ENCODE measurements around the gene IL19. TPM values are rescaled to one million over a fixed set of nuclear protein-coding genes. Genes with fewer than 3 reads are reported as not detected.
A peak's percentile ranks its signal among the peaks of the same experiment; 100 is the strongest.

Gene IL19
- total and polyA plus RNA-seq, 9 of the 15 experiments (the other 6 are each of a cell fraction or from before 2014, with no cell fraction given): not detected

GRCh38 chr1:206738370-206739366 is 31.9 kb upstream of the IL19 start (continued):
- TF ChIP-seq EP400 (IDR thresholded peaks at IDR 0.05) (no peak), CBX8 (IDR thresholded peaks at IDR 0.05; ENCODE audit: borderline replicate concordance, extremely low read depth, low read depth, low read length, poor library complexity, severe bottlenecking) (no peak), PKNOX1 (IDR thresholded peaks at IDR 0.05) (0 out of 2 replicates have a peak, but pooled peaks have one; percentile 7), ETV5 (CRISPR knock-in tag; IDR thresholded peaks at IDR 0.05; ENCODE audit: low read depth) (0 out of 2 replicates have a peak, but pooled peaks have one; percentile 10), CHD1 (IDR thresholded peaks at IDR 0.05; ENCODE audit: low read length) (no peak), PRMT5 (CRISPR knock-in tag; IDR thresholded peaks at IDR 0.05) (no peak), MCM7 (IDR thresholded peaks at IDR 0.05) (no peak), CEBPG (CRISPR knock-in tag; IDR thresholded peaks at IDR 0.05) (no peak), CEBPG (tag; conservative IDR thresholded peaks at IDR 0.05 in 1 of 2, IDR thresholded peaks at IDR 0.05 in 1 of 2) (peak in 1 of 2 experiments; percentile 63; a peak in 2 of 4 replicates), USF1 (CRISPR knock-in tag; IDR thresholded peaks at IDR 0.05) (no peak), HCFC1 (IDR thresholded peaks at IDR 0.05; ENCODE audit: low read depth, low read length) (no peak), HDAC6 (IDR thresholded peaks at IDR 0.05; ENCODE audit: low read depth, low read length) (no peak), ELF4 (CRISPR knock-in tag; IDR thresholded peaks at IDR 0.05) (no peak), ZNF561 (CRISPR knock-in tag; conservative IDR thresholded peaks at IDR 0.05) (no peak), CREB3L1 (IDR thresholded peaks at IDR 0.05; ENCODE audit: borderline replicate concordance, low read depth) (no peak), HNRNPUL1 (IDR thresholded peaks at IDR 0.05; ENCODE audit: low read length) (no peak), RBM15 (IDR thresholded peaks at IDR 0.05; ENCODE audit: insufficient read depth, low read length) (no peak), ZKSCAN3 (CRISPR knock-in tag; IDR thresholded peaks at IDR 0.05) (no peak), TCF7L2 (IDR thresholded peaks at IDR 0.05; ENCODE audit: low read depth, low read length) (no peak), SFPQ (IDR thresholded peaks at IDR 0.05; ENCODE audit: low read depth, low read length) (no peak)

All from K562 (cell line).